HG02642 (cell line): ENCODE data around the gene DAPK1.
A peak's percentile ranks its signal among the peaks of the same experiment; 100 is the strongest.

Source experiments
- ATAC-seq: cut with Tn5 transposase; IDR thresholded peaks from one replicate; pipeline ENCODE4 v1.9.1; 2021; ENCODE audit warnings: mild to moderate bottlenecking; ENCODE audit not compliant: unreplicated experiment, poor library complexity

Gene DAPK1

DNA sequence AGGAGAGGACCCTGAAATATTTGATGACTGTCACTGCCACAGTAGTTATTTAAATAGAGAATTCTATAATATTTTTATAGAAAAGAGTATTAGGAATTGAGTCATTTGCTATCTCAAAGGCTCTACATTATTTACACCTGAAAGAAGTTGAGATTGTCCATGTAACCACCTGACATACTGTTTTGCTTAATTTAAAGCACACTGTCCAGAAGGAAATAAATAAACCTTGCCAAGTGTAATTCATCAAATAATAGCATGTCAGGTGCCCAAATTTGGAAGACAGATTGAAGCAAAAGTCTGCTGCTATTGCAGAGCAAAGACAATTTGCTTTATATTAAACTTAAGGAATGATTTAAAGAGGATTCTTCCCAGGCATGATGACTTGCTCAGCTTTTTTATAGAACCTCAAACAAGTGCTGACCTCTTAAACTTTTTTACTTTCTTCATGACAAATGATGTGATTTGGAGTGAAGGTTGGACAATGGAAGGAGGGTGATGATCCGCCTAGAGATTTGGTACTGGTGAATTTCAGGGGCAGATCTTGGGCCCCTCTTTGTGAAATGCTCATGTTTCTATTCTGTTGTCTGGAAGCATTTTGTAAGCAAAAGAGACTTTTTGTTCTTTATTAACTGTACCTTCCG, 65.0 kb downstream of the DAPK1 start:
- ATAC-seq: no peak

DNA sequence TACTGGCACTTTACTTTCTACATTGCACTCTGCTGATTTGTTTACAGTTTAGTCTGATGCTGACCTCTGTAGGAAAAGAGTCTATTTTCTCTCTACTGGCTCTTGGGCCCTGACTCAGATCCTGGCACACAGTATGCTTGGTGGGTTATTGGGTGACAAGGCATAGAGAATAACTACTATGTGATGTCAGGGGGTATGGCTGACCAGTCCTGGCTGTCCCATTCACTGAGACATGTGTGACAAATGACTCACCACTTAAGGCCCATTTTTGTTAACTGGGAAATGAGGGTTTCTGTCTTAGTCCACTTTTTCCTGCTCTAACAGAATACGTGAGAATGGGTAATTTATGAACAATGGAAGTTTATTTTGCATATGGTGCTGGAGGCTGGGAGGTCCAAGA, 66.4 kb downstream of the DAPK1 start:
- peak; percentile 46 for ATAC-seq

GRCh38 chr9:87564791-87565241, 67.1 kb downstream of the DAPK1 start:
- ATAC-seq: no peak

DNA sequence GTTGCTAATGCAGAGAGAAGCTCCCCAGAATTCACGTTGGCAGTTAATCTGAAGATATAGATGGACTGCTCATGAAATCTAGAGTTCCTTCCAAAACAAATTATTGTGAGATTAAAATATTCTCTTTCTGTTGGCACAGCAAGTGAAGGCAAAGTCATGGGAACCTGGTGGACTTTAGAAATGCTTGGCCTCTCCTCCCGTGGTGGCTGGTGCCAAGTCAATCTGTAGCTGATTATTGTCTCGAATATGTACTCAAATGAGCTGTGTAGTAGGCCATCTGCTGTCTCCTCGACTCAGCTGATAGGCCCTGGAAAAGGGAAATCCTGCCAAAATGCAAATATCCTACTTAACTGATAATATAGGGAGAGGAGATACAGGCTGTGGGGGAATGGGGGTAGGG, 69.3 kb downstream of the DAPK1 start:
- no peak for ATAC-seq

GRCh38 chr9:87567571-87567970, 69.9 kb downstream of the DAPK1 start:
- no peak for ATAC-seq

GRCh38 chr9:87567983-87568382, 70.3 kb downstream of the DAPK1 start:
- ATAC-seq: no peak

DNA sequence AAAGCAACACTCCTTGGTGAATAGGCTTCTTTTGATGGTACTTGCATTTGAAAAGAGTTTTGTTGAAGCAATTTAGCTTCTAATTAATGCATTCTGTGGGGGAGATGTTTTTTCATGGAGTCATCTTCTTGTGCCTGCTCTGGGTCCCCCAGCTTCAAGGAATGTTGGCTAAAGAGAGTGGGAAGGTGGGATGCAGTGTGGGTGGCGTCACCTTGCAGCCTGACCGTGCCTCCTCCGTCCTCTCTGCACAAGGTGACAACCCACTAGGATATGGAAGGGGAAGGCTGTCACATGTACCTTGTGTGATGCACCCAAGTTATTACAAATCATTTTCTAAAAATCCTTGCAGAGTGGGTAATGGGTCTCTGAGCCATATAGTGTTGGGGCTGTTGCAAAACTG, 70.7 kb downstream of the DAPK1 start:
- no peak for ATAC-seq

DNA sequence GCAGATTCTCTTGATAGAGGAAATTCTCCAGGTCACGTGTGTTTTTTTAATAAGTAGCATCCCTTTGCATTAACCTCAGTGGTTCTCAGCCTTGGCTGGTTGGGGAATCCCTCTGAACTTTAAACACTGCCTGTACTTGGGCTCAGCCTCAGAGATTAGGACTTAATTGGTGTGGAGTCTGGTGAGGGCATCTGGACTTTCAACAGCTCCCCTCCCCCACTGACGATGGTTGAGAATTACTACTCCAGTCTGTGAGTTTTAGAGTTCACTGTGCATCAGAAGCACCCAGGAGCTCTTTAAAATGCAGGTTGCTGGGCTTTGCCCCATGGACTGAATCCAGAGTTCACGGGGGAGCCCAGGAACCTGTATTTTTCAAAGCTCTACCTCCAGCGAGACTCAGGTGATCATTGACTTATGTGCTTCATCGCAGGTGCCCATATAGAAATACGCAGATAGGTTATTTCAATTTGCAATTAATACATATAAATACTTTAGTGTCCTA, 71.4 kb downstream of the DAPK1 start:
- no peak for ATAC-seq

GRCh38 chr9:87569518-87569917, 71.9 kb downstream of the DAPK1 start:
- ATAC-seq: no peak

- peak; percentile 65 for ATAC-seq
Observed at GRCh38 chr9:87570000-87570908, 72.6 kb downstream of the DAPK1 start.

DNA sequence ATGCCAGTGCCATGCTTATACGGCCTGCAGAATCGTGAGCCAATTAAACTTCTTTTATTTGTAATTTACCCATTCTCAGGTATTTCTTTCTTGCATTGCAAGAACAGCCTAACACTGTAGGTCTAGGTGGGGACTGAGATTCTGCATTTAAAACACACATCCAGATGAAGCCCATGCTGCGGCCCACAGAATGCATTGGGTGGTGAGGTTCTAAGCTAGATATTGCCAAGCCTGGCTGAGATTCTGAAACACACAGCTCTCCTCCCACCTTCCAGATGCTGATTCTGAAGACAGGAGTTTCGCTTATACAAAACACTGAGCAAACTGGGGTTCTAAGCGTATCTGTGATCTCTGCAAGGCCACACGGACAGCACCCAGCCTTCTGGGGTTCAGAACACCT, 75.1 kb downstream of the DAPK1 start:
- no peak for ATAC-seq

- no peak for ATAC-seq
Observed at GRCh38 chr9:87573841-87574342, 76.2 kb downstream of the DAPK1 start.

GRCh38 chr9:87577746-87578145, 80.1 kb downstream of the DAPK1 start:
- no peak for ATAC-seq

DNA sequence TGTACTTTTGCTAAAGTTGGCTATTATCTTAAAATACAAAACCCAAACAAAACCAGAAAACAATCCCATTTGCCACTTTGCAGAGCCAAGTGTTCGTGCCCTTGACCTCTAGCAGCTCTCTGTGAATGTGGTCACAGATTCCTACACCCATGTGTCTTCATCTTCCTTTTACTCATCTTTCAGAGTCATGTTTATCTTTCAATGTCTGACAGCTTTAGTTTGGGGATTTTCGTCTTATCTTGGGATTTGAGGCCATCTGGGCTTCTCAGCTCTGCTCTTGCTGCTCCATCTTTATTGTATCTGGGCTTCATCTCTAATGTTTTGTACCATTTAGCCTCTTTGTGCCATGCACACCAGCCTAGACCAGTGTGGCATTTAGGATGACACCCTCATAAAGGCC, 81.0 kb downstream of the DAPK1 start:
- ATAC-seq: no peak

DNA sequence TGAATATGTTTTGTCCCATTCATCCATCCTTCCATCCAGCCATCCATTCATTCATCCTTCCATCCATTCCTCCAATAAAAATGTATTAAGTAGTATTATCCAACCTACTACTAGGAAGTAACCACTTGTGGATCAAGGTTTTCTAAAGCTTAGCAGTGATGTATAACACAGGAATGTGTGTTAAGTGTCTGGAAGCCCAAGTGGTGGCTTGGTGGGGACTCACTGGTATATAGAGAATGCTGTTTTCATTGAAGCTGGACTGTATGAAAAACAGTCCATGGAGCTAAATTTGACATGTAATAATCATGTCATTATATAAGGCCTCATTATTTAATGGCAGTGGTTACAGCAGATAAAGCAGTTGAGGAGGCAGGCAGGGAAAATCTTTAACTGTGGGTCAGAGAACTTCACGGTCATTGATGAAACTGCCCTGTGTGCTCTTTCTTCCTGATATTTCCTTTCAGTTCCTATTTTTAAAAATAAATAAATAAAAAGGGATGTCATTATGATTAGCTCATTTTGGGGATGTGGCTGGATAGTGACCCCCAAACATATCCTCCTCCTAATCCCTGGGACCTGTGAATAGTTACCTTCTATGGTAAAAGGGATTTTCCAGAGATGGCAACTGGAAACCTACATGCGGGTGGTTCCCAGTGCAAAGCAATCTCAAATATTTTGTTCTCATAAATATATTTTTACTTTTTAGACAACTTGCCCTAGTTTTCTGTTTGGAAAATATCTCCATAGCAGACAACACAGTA, 82.3 kb downstream of the DAPK1 start:
- no peak for ATAC-seq

DNA sequence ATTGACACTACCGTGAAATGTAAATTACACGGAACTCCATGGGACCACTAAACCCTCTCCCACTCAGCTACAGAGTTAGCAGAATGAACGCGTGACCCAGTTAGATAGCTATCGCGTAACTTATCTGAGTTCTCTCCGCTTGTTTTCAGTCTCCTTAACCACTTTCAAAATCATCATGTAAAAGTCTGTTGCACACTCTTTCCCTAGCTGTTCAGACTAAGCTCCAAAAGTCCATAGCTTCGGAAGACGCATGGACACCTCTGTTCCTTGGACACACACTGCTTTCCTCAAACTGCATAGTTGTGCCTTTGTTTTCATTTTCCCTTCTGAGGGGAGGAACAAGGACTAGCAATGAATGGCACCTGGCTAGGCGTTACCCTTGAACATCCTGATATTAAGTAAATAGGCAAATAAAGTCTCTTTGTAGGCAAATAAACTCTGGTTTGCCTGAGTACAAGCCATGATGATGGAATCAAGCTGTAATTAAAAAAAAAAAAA, 83.3 kb downstream of the DAPK1 start:
- no peak for ATAC-seq

- ATAC-seq: no peak
Observed at GRCh38 chr9:87581513-87581912, 83.8 kb downstream of the DAPK1 start.

- ATAC-seq: no peak
Observed at GRCh38 chr9:87581949-87582637, 84.4 kb downstream of the DAPK1 start.

GRCh38 chr9:87584326-87584725, 86.7 kb downstream of the DAPK1 start:
- no peak for ATAC-seq
